Measurements from ENCODE around the gene ATP2A1.
"Not testable (repeated sequence)": the region's sequence is repeated elsewhere in the genome, so short reads cannot be mapped to it uniquely, and the experiment has no call there.

Gene ATP2A1

DNA sequence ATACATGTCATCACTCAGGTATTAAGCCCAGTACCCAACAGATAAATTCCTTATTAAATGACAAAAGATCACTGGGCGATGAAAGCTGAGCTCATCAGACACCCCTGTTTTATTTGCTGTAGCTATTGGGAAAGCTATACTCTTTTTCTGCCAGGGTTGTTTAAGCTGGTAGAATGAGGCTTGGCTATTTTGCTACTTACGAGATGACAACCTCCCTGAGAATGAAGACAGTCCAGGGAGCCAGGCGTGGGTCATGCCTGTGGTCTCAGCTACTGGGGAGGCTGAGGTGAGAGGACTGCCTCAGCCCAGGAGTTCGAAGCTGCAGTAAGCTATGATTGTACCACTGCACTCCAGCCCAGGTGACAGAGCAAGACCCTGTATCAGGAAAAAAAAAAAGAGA, 19.0 kb upstream of the ATP2A1 start:
- DNase-seq (ENCODE audit: low read depth, low spot score), result no peak

DNA sequence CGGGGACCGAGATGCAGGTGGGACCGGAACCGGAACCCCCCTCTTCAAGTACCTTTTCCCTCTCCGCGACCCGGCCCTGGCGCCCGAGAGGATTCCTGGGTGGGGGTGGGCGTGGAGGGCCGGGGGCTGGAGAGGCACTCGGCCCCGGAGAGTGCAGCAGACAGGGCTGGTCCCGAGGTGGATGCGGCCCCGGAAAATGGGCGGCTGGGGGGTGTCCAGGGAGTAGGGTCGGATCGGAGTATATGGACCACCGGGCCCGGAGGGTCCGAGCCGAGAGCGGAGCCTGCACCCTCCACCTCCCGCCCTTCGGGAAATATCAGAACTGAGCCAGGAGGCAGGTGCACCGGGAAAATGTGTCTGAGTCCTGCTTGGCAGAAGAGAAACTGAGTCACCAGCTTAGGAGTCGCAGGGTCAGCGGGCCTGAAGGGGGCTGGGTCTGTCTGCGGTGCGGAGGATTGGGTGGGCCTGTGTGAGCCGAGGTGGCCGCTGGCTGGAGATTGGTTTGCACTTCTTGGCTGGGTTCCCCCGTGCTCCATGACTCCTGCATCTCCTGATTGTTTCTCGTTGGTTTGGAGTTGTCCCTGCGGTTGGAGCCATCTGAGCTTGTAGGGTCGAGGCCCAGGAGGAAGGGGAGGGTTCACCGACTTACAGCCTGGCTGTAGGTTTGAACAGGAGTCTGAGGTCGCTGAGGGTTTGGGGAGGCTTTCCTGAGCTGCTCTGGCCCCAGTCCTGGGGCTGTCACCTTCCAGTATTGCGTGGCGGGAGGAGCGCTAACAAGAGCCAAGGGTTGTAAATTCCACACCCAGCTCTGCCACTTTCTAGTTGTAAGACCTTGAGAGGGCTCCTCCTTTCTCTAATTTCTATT, 14.1 kb upstream of the ATP2A1 start:
- DNase-seq (ENCODE audit: low read depth, low spot score), result no peak

DNA sequence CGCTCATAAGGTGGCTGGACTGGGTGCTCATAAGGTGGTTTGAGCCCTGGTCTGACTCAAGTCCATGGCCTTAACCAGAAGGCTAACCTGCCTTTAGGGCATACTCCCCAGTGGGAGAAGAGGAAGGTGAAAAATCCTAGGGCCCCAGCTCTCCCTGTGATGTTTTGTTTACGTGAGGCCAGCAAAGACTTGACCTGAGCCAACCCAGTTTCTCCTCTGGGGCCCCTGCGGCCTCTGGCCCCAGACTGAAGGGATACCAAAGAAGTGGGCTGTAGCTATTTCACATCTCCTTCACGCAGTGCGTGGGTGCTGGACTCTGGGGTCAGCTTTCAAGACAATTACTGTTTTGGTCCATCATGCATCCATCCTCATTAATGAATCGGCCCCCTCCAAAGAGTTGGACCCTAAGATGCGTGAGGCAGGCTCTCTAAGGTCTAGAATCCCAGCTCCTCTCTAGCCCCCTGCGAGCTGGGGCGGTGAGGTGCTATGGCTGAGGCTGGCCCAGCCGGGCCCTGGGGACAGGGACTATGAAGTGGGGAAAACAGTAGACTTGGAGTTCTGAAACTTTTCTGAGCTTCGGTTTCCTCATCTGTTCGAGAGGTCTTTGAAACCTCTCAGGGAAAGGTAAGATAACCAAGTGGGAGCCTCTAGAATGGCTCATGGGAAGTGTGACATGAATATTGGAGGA, 13.1 kb upstream of the ATP2A1 start:
- no peak for DNase-seq (ENCODE audit: low read depth, low spot score)

DNA sequence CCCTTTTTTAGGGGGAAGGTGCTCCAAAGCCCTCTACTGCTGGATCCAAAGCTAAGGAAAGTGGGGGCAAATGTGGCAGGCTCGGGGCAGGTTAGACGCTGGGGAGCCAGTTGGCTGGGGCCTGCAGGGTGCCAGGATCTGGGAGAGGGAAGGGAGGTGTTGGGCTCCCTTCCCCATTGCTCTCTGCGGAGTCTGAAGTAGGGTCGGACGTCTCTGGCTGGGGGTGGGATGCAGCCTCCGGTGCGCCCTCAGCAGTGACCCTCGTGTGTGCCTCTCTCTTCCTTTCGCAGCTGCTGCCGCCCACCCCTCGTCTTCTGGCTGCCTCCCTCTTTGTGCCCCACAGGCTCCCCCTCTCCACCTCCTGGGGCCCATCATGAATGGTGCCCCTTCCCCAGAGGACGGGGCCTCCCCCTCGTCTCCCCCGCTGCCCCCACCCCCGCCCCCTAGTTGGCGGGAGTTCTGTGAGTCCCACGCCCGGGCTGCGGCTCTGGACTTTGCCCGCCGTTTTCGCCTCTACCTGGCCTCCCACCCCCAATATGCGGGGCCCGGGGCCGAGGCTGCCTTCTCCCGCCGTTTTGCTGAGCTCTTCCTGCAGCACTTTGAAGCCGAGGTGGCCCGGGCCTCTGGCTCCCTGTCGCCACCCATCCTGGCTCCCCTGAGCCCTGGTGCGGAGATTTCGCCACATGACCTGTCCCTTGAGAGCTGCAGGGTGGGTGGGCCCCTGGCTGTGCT, 12.4 kb upstream of the ATP2A1 start:
- no peak for DNase-seq (ENCODE audit: low read depth, low spot score)

DNA sequence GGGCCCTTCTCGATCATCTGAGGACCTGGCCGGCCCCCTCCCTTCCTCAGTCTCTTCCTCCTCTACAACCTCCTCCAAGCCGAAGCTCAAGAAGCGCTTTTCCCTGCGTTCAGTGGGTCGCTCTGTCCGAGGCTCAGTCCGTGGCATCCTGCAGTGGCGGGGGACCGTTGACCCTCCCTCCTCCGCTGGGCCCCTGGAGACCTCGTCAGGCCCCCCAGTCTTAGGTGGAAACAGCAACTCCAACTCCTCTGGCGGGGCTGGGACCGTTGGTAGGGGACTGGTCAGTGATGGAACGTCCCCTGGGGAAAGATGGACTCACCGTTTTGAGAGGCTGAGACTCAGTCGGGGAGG, 11.9 kb upstream of the ATP2A1 start:
- DNase-seq (ENCODE audit: low read depth, low spot score), result no peak

DNA sequence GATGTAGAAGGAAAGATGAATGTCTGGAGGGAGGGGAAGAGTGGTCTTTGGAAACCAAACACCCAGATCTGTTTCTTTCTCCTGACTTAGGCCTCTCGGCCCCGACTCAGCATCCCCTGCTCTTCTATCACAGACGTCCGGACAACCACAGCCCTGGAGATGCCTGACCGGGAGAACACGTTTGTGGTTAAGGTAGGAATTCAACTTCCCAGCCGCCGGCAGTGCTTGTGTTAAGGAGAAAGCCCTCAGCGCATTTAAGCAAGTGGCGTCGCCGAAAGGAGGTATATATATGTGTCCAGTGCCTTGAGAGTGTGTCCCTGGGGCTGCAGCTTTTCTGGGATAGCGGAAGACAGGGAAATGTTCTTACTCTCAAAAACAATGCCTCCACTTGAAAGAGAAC, 11.0 kb upstream of the ATP2A1 start:
- no peak for DNase-seq (ENCODE audit: low read depth, low spot score)

DNA sequence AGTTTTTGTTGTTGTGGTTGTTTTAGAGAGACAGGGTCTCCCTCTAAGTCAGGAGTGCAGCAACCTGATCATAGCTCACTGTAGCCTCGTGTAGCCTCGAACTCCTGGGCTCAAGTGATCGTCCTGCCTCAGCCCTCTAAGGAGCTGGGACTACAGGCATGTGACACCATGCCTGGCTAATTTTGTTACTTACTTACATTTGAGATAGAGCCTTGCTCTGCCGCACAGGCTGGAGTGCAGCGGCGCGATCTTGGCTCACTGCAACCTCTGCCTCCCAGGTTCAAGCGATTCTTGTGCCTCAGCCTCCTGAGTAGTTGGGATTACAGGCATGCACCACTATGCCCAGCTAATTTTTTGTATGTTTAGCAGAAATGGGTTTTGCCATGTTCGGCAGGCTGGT, 10.6 kb upstream of the ATP2A1 start:
- not testable (repeated sequence) for DNase-seq (ENCODE audit: low read depth, low spot score)

DNA sequence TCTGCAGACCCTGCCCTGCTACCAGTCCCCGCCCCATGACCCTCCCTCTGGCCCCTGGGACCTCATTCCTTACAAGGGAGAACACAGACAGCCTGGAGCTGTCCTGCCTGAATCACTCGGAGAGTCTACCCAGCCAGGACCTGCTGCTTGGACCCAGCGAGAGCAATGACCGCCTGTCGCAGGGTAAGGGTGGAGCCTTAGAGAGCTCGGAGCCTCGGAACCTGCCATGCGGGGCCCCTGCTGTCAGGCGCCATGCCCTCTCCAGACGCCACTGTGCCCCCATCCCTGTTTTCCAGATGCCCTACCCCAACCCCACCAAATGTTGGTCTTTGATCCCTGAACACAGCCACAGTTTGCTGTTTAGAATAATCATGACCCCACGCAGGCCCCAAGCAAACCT, 9.1 kb upstream of the ATP2A1 start:
- no peak for DNase-seq (ENCODE audit: low read depth, low spot score)

DNA sequence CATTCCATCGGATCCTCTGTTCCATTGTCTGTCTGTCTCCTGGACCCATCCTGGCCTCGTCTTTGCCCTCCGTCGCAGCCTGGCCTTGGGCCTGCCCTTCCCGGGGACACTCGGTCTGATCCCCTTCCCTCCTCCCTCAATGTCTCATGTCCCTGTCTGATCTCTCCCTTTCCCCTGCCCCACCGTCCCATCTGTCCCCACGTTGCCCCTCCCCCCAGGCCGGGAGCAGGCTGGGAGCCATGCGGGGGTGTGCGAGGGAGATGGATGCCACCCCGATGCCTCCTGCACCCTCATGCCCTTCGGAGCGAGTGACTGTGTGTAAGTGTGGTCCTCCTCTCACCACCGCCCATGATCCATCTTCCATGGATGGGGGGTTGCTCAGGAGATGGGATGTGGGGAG, 5.3 kb upstream of the ATP2A1 start:
- DNase-seq (ENCODE audit: low read depth, low spot score), result no peak

DNA sequence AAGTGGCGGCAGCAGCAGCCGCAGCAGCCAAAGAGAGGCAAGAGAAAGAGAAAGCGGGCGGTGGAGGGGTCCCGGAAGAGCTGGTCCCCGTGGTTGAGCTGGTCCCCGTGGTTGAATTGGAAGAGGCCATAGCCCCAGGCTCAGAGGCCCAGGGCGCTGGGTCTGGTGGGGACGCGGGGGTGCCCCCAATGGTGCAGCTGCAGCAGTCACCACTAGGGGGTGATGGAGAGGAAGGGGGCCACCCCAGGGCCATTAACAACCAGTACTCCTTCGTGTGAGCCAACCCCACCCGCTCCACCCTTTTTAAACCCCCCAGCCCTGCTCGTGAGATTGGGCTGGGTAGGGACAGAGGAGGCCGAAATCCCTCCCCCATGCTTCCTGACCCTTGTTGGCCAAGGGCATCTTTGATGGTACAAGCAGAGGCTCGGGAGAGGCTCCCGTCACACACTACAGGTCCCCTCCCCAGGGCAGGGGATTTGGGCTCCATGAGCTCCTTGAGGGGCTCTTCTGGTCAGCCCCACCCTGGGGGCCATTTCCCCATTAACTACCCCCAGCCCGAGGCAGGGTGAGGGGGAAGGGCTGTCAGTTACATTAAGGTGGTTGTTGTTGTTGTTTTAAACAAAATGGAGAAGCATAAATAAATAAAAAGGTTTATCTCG, 4.6 kb upstream of the ATP2A1 start:
- DNase-seq (ENCODE audit: low read depth, low spot score), result peak; percentile 25

DNA sequence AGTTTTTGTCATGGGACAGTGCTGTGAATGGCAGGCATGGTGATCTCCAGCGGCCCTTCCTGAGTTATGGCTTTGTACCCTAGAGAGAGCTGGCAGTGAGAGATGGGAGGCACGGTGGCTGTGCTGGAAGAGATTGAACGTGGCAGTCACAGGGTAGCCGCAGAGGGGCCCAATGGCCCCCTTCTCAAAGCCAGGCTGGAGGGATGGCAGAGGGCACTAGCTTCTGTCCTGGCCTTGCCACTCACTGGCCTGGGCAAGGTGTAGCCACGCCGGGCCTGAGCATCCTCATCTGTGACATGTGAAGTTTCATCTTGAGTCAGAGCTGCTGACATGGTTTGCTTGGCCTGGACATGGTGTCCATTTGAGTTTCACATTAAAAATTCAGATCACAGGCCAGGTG, 3.9 kb upstream of the ATP2A1 start:
- DNase-seq (ENCODE audit: low read depth, low spot score), result no peak

DNA sequence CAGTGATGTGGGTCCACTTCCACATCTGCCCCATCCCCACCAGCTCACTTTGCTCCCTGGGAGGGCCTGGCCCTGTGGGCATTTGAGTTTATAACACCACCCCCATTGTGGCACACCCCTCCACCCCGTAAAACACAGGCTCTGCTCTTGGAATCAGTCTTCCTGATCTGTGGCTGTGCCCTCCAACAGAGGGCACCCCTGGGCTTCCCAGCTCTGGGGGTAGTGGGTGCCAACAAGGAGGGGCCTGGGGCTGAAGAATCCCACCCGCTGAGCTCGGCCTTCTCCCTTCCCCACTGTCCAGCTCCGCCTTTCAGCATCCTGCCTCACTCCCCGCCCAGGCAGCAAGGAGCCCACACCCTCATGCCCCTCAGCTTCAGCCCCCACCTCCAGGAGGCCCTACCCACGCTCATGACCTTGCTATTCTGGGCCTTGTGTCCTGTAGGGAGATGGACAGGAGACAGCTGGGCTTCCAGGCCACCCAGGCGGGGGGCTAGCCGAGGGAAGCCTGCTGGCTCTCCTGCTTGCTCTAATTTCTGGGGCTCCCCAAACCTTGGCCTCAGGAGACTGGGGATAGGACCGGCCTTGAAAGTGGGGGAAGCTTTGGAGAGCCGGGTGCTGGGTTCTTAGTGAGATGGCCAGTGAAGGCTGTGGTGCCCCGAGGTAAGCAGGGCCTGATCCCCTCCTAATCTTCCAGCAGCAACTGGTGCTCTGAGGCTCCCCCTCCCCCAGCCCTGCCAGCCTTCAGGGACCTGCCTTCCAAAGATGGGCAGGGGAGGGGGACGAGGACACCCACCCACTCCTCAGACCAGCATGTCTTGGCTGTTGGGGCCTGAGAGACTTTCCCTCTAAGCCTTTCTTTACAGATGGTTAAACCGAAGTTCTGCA, 2.9 kb upstream of the ATP2A1 start:
- no peak for DNase-seq (ENCODE audit: low read depth, low spot score)

DNA sequence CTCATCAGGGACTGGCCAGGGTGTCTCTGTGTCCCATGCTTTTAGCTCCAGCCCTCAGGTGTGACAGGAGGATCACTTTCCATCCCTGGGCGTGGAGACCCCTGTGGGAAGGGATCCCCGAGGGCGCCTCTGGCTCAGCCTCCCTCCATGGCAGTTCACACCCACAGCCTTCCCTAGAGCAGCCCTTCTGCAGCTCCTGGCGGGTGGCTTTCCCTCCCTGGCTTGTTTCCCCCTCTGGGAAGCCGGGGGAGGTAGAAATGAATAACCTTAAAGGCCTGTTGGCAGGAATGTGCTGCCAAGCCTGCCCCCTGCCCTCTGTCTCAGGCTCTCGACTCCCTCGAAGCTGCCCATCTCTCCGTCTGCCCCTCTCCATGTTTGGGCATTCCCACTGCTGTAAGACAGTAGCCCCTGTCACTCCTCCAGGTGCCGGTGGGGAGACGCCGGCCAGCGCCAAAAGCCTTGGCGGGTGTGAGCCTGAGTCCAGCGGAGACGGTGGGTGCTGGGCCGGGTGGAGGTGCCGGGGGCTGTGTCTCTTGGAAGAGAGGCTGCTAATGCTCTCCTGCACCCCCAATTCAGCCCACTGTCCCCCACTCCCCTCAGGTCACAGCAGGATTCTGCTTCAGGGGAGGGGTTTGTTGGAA, 2.1 kb upstream of the ATP2A1 start:
- DNase-seq (ENCODE audit: low read depth, low spot score), result no peak

DNA sequence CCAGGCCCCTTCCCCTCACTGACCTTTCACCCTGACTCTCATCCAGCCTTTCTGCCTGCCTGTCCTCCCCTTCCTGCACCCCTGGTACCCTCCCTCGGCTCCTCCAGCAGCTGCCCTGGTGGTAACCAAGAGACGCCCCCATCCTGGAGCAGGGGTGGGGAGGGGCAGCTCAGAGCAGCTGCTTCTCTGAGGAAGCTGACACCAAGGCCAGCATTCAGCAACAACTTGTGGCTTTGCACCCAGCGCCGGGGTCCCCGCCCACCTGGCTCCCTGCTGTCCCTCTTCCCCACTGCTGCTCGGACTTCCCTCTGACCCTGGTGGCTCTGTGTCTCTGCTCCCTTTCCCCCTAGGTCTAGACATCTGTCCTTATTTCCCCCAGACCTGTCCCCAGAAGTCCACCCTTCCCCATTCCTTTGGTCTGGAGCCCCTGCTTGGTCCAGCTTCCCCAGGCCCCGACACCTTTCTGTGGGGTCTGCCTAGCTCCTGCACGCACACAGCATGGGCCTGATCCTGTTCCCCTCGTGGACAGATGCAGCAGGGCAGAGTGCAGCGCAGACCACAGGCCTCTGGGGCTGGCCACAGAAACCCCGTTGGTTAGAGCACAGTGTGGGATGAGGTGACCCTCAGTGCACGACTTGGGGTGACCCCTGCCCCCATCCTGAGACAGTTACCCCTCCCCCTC, 1.2 kb upstream of the ATP2A1 start:
- DNase-seq (ENCODE audit: low read depth, low spot score), result no peak

DNA sequence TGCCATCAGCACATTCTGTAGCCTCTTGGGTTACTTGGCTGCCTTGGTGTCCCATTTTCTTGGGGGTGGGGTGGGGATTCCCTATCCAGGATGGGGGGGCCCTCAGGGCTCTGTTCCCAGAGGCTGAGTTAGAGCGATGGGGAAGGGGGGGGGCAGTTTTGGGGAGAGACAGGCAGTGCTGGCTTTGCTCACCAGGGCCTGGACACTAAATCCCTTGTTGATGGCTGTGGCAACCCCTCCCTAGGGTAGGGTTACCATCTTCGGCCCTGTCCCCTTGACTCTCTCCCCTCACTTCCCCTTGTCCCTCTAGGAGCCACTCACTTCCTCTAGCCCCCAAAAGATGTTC, 660 bp upstream of the ATP2A1 start:
- no peak for DNase-seq (ENCODE audit: low read depth, low spot score)

DNA sequence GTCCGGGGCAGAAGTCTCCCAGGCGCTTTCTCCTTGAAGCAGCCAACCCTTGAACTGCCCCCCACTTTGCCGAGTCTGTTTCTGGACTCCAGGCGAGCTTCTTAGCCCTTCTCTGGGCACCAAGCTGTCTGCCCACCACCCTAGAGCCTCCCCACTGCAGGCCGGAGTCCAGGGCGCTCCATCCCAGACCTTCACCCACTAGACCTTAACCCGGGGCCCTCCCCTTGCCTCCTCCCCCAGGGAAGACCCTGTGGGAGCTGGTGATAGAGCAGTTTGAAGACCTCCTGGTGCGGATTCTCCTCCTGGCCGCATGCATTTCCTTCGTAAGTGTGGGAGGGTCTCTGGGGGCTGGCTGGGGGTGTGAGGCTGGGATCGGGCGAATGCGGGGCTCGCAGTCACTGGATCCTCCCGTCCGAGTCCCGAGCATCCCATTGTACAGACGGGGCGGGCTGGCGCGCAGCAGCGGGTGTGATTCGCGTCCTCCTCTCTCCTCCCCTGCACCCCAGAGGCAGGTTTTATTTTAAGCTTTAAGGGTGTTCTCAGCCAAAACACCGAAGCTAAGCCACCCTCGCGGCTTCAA, 1.1 kb downstream of the ATP2A1 start:
- no peak for DNase-seq (ENCODE audit: low read depth, low spot score)

DNA sequence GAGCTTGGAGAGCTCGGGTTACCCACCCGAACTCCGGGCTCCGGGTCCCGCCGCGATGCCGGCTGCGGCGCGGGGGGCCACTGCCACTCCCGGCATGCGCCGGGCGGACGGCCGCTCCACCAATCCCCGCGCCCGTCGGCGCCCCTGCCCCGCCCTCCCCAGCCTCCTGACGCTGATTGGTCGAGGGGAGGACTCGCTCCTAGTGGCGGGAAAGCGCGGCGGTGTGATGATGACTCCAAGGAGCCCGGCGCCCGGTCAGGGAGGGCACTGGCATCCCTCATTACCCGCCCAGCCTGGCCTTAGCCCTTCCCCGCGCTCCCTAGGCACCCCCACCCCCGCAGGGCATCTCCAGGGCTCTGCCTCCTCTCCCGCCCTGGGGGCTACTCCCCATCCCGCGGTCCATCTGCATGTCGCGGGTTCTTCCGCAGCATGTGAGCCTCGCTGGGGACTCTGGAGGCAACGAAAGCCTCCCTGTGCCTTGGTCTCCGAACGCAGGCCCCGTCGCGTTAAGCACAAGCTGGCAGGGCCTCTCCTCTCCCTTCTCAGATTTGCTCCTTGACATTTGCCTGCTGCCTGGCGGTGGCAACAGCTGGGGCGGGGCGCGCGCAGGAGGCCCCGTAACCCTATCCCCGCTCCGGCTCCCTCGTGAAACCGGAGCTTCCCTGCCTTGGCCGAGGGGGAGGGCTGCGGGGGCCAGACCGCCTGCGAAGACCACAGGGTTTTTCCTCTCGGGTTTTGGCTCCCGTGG, 1.7 kb downstream of the ATP2A1 start:
- DNase-seq (ENCODE audit: low read depth, low spot score), result peak; percentile 84

DNA sequence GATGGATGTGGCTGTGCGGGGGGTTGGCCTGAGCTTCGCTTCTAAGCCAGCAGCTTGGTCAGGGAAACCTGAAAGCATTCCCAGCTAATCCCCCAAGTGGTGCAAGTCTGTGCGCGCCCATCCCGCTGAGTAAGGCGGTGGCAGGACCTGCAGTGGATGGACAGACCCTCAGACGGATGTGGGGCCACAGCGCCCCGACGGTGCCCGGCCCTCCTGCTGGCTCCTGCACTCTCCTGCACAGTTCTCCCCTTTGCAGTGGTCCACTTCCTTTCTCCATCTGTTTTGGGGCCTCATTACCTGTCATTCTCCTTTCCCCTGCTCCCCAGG, 2.3 kb downstream of the ATP2A1 start:
- no peak for DNase-seq (ENCODE audit: low read depth, low spot score)

DNA sequence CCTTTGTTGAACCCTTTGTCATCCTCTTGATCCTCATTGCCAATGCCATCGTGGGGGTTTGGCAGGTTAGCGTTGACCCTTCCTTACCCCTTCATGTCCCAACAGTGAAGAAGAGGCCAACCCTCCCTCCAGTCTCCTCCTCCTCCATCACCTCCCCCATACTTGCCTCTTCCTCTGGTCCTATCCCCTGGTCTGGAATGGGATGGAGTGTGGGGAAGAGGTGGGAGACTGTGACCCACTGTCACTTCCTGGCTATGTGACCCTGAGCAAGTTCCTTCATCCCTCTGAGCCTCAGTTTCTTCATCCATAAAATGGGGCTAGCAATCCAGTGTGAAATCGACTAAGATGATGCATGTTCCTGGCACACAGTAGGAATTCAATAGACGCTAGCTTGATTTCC, 2.7 kb downstream of the ATP2A1 start:
- no peak for DNase-seq (ENCODE audit: low read depth, low spot score)

All from activated CD4-positive, CD25-positive, alpha-beta regulatory T cell treated with anti-CD3 and anti-CD28 coated beads, Interleukin-2, amount 50 U/mL, for 16 hours (primary cell).